ENCODE results near the gene C3orf22.
A peak's percentile ranks its signal among the peaks of the same experiment; 100 is the strongest.

Gene C3orf22

GRCh38 chr3:126512026-126512425, 46.7 kb downstream of the C3orf22 start:
- no peak for DNase-seq (ENCODE audit: low read depth)

- DNase-seq (ENCODE audit: low read depth), result no peak
These were observed 47.4 kb downstream of the C3orf22 start for GRCh38 chr3:126511291-126511690.

GRCh38 chr3:126510308-126510910, 48.3 kb downstream of the C3orf22 start:
- DNase-seq (ENCODE audit: low read depth), result no peak

- no peak for DNase-seq (ENCODE audit: low read depth)
These were observed 49.0 kb downstream of the C3orf22 start for GRCh38 chr3:126509597-126510307.

GRCh38 chr3:126508564-126508964, 50.2 kb downstream of the C3orf22 start:
- peak; percentile 38 for DNase-seq (ENCODE audit: low read depth)

- DNase-seq (ENCODE audit: low read depth), result no peak
These were observed 50.8 kb downstream of the C3orf22 start for GRCh38 chr3:126507886-126508285.

GRCh38 chr3:126503701-126504100, 55.0 kb downstream of the C3orf22 start:
- DNase-seq (ENCODE audit: low read depth), result no peak

GRCh38 chr3:126502656-126503055, 56.1 kb downstream of the C3orf22 start:
- DNase-seq (ENCODE audit: low read depth), result no peak

- DNase-seq (ENCODE audit: low read depth), result no peak
These were observed 57.0 kb downstream of the C3orf22 start for GRCh38 chr3:126501736-126502135.

- DNase-seq (ENCODE audit: low read depth), result no peak
These were observed 57.7 kb downstream of the C3orf22 start for GRCh38 chr3:126501054-126501453.

- no peak for DNase-seq (ENCODE audit: low read depth)
These were observed 58.7 kb downstream of the C3orf22 start for GRCh38 chr3:126500016-126500415.
